GM12878 (cell line): ENCODE results near the gene GRIN2C. TPM values are rescaled to one million over a fixed set of nuclear protein-coding genes. Genes with fewer than 3 reads are reported as not detected.

Experiments
- ATF3 ChIP-seq: IDR thresholded peaks from 2 replicates; pipeline ENCODE4 v1.6.1; 2011; ENCODE audit warnings: low read depth, mild to moderate bottlenecking, low read length, moderate library complexity, borderline replicate concordance; ENCODE audit errors: extremely low read depth
- BACH1 ChIP-seq: fragments of 450-650 bp; IDR thresholded peaks from 2 replicates; pipeline ENCODE4 v1.6.1; 2017; ENCODE audit warnings: mild to moderate bottlenecking, borderline replicate concordance
- BRCA1 ChIP-seq: IDR thresholded peaks from 2 replicates; pipeline ENCODE4 v1.6.1; 2011; ENCODE audit warnings: low read depth, low read length, improper control_type of control experiment
- CEBPB ChIP-seq, 2 experiments: fragments of 150-350 bp in 1 of 2; IDR thresholded peaks; 2 replicates each; pipeline ENCODE4 v1.6.1; 2012 to 2014; ENCODE audit warnings: low read depth in 2 of 2, low read length in 2 of 2, borderline replicate concordance in 1 of 2, inconsistent platforms in 1 of 2
- E2F8 ChIP-seq: fragments of 450-650 bp; IDR thresholded peaks from 2 replicates; pipeline ENCODE4 v1.6.1; 2018; ENCODE audit warnings: mild to moderate bottlenecking, low read depth, moderate library complexity; ENCODE audit not compliant: partially characterized antibody
- ELK1 ChIP-seq: IDR thresholded peaks from 2 replicates; pipeline ENCODE4 v1.6.1; 2012; ENCODE audit warnings: low read depth, low read length, improper control_type of control experiment
- FOXM1 ChIP-seq: IDR thresholded peaks from 2 replicates; pipeline ENCODE4 v1.6.1; 2012; ENCODE audit warnings: low read depth, mild to moderate bottlenecking, inconsistent platforms, low read length, moderate library complexity
- HDAC2 ChIP-seq: fragments of 200-600 bp; sonication (generic); IDR thresholded peaks from 2 replicates; pipeline ENCODE4 v1.6.1; 2017
- IRF4 ChIP-seq: IDR thresholded peaks from 2 replicates; pipeline ENCODE4 v1.6.1; 2011; ENCODE audit warnings: low read depth, low read length
- JUNB ChIP-seq: IDR thresholded peaks from 2 replicates; pipeline ENCODE4 v1.6.1; 2016; ENCODE audit warnings: antibody characterized with exemption, mild to moderate bottlenecking
- KDM1A ChIP-seq: fragments of 200-600 bp; sonication (generic); IDR thresholded peaks from 2 replicates; pipeline ENCODE4 v1.6.1; 2016; ENCODE audit warnings: borderline replicate concordance
- MYC ChIP-seq: IDR thresholded peaks from 2 replicates; pipeline ENCODE4 v1.6.1; 2011; ENCODE audit warnings: mild to moderate bottlenecking, low read length, moderate library complexity, inconsistent platforms; ENCODE audit not compliant: insufficient read depth, insufficient replicate concordance, insufficient read length, severe bottlenecking
- NFXL1 ChIP-seq: fragments of 450-650 bp; IDR thresholded peaks from 2 replicates; pipeline ENCODE4 v1.6.1; 2017; ENCODE audit warnings: antibody characterized with exemption, mild to moderate bottlenecking, borderline replicate concordance
- NR2C2 ChIP-seq: IDR thresholded peaks from 2 replicates; pipeline ENCODE4 v1.6.1; 2011; ENCODE audit warnings: borderline replicate concordance, low read depth; ENCODE audit not compliant: control insufficient read depth, insufficient read length
- NRF1 ChIP-seq: conservative IDR thresholded peaks from 2 replicates; pipeline ENCODE4 v1.6.1; 2011; ENCODE audit warnings: mild to moderate bottlenecking, low read depth, low read length, improper control_type of control experiment
- POLR2A ChIP-seq: IDR thresholded peaks from 2 replicates; pipeline ENCODE4 v1.6.1; 2011; ENCODE audit warnings: low read depth, mild to moderate bottlenecking, low read length
- SMAD1 ChIP-seq: fragments of 450-650 bp; IDR thresholded peaks from 2 replicates; pipeline ENCODE4 v1.6.1; 2018; ENCODE audit warnings: mild to moderate bottlenecking, low read depth; ENCODE audit not compliant: partially characterized antibody
- TAF1 ChIP-seq: IDR thresholded peaks from 2 replicates; pipeline ENCODE4 v1.6.1; 2011; ENCODE audit warnings: mild to moderate bottlenecking, low read depth, low read length, borderline replicate concordance
- WRNIP1 ChIP-seq: IDR thresholded peaks from 2 replicates; pipeline ENCODE4 v1.6.1; 2011; ENCODE audit warnings: low read depth, low read length, improper control_type of control experiment, borderline replicate concordance
- ZNF217 ChIP-seq: fragments of 450-650 bp; IDR thresholded peaks from 2 replicates; pipeline ENCODE4 v1.6.1; 2017; ENCODE audit warnings: antibody characterized with exemption, mild to moderate bottlenecking
- ZNF384 ChIP-seq: IDR thresholded peaks from 2 replicates; pipeline ENCODE4 v1.6.1; 2012; ENCODE audit warnings: low read depth, mild to moderate bottlenecking, low read length, improper control_type of control experiment, borderline replicate concordance
- ZSCAN29 ChIP-seq: fragments of 450-650 bp; IDR thresholded peaks from 2 replicates; pipeline ENCODE4 v1.6.1; 2017; ENCODE audit warnings: mild to moderate bottlenecking, moderate library complexity
- ZZZ3 ChIP-seq: IDR thresholded peaks from 2 replicates; pipeline ENCODE4 v1.6.1; 2011; ENCODE audit warnings: low read depth; ENCODE audit not compliant: control insufficient read depth, insufficient read length
- polyA plus RNA-seq, 11 experiments: library from polyadenylated mRNA; depleted of rRNA in 4 of 11; unstranded in 6 of 11; stranded (reverse) in 5 of 11; fragments of >200 nt; fragmentation: Nextera tagmentation in 4 of 11; fragmentation: Illumina TruSeq in 1 of 11; extraction: Ambion mirVana in 4 of 11; extraction: Trizol in 1 of 11; gene quantifications; 1 replicate in 1 of 11; 2 replicates in 10 of 11; pipeline versions ENCODE4 v1.2.1 to v1.2.3, GENCODE V29; 2011 to 2016; ENCODE audit warnings: inconsistent platforms in 2 of 11, missing spikeins in 2 of 11, low read depth in 1 of 11
- total RNA-seq, 4 experiments: library from RNA; depleted of rRNA in 3 of 4; stranded (reverse); fragments of >200 nt in 3 of 4; fragmentation: Illumina TruSeq in 1 of 4; extraction: Trizol in 1 of 4; gene quantifications; 2 replicates each; pipeline versions ENCODE4 v1.2.1 to v1.2.3, GENCODE V29; 2013 to 2021

The GRIN2C gene
- total and polyA plus RNA-seq, 10 of the 15 experiments (the other 5 are each of a cell fraction or from before 2014, with no cell fraction given), result 0.01 to 0.20 (median 0.11) TPM; not detected in 2

GRCh38 chr17:74873037-74873873 lies 13.6 kb upstream of the GRIN2C start (continued):
- TF ChIP-seq SMAD1 (peak; percentile 81), BACH1 (peak; percentile 56; the same call in 1 of the 2 replicates), ATF3 (peak; percentile 96), IRF4 (0 out of 2 replicates have a peak, but pooled peaks have one; percentile 28), MYC (no peak), BRCA1 (no peak), ZNF217 (no peak), ZSCAN29 (no peak), ELK1 (peak; percentile 30; the same call in 1 of the 2 replicates), ZNF384 (no peak), NRF1 (no peak), NFXL1 (no peak), FOXM1 (no peak), ZZZ3 (no peak), WRNIP1 (0 out of 2 replicates have a peak, but pooled peaks have one; percentile 69), CEBPB (IDR thresholded peaks at IDR 0.05; ENCODE audit: borderline replicate concordance in 1 of 2, low read depth in 2 of 2, low read length in 2 of 2) (no peak), NR2C2 (no peak), HDAC2 (no peak), E2F8 (peak; percentile 97), POLR2A (peak; percentile 86), JUNB (no peak), KDM1A (no peak), TAF1 (peak; percentile 88)
